ENCODE data around the gene CPED1.

The CPED1 gene

GRCh38 chr7:121156825-121157224 is 168.3 kb downstream of the CPED1 start:
- no peak for TF ChIP-seq CTCF (conservative IDR thresholded peaks at IDR 0.05; ENCODE audit: low read depth, low read length)
- DNase-seq (ENCODE audit: low read depth): no peak
- H3K4me3 ChIP-seq (ENCODE audit: low read depth, low read length): no peak overlapping the region

- TF ChIP-seq CTCF (conservative IDR thresholded peaks at IDR 0.05; ENCODE audit: low read depth, low read length): no peak
- no peak overlapping the region for H3K4me3 ChIP-seq (ENCODE audit: low read depth, low read length)
- no peak for DNase-seq (ENCODE audit: low read depth)
Measured at GRCh38 chr7:121157341-121157751, 168.8 kb downstream of the CPED1 start.

- TF ChIP-seq CTCF (conservative IDR thresholded peaks at IDR 0.05; ENCODE audit: low read depth, low read length): no peak
- no peak for DNase-seq (ENCODE audit: low read depth)
- no peak overlapping the region for H3K4me3 ChIP-seq (ENCODE audit: low read depth, low read length)
Measured at GRCh38 chr7:121157885-121158590, 169.5 kb downstream of the CPED1 start.

GRCh38 chr7:121158665-121159064 is 170.2 kb downstream of the CPED1 start:
- H3K4me3 ChIP-seq (ENCODE audit: low read depth, low read length): no peak overlapping the region
- no peak for DNase-seq (ENCODE audit: low read depth)
- no peak for TF ChIP-seq CTCF (conservative IDR thresholded peaks at IDR 0.05; ENCODE audit: low read depth, low read length)

- no peak for TF ChIP-seq CTCF (conservative IDR thresholded peaks at IDR 0.05; ENCODE audit: low read depth, low read length)
- DNase-seq (ENCODE audit: low read depth): no peak
Measured at GRCh38 chr7:121159553-121159952, 171.0 kb downstream of the CPED1 start.

GRCh38 chr7:121160150-121161008 is 171.9 kb downstream of the CPED1 start:
- H3K4me3 ChIP-seq (ENCODE audit: low read depth, low read length): no peak overlapping the region
- TF ChIP-seq CTCF (conservative IDR thresholded peaks at IDR 0.05; ENCODE audit: low read depth, low read length): no peak
- no peak for DNase-seq (ENCODE audit: low read depth)

More at GRCh38 chr7:121159553-121159952, 171.0 kb downstream of the CPED1 start:
- H3K4me3 ChIP-seq (ENCODE audit: low read depth, low read length): no peak overlapping the region
